Measurements from ENCODE around the gene BPNT1.

The BPNT1 gene

GRCh38 chr1:220045356-220046051, 44.1 kb downstream of the BPNT1 start:
- peak overlapping the region; percentile 76 for H3K4me2 ChIP-seq
- peaks cover 31% of the 10 kb centered on the region for H3K4me1 ChIP-seq (ENCODE audit: low read depth, poor library complexity, severe bottlenecking)
- H4K20me1 ChIP-seq (ENCODE audit: insufficient read depth), result no peaks in the 10 kb centered on the region
- peak overlapping the region; percentile 67 for H3K27ac ChIP-seq
- no peaks in the 10 kb centered on the region for H3K27me3 ChIP-seq (ENCODE audit: insufficient read depth, low read depth)
- no peak for TF ChIP-seq CTCF (conservative IDR thresholded peaks at IDR 0.05; ENCODE audit: low read depth, low read length)
- peak overlapping the region; percentile 64 for H3K9ac ChIP-seq
- peak overlapping the region; percentile 70 for H2AFZ ChIP-seq (ENCODE audit: low read depth)
- H3K4me3 ChIP-seq (IDR thresholded peaks at IDR 0.05; ENCODE audit: insufficient read depth, low read depth, low read length), result no peak overlapping the region
- peaks cover 57% of the 10 kb centered on the region for H3K79me2 ChIP-seq (ENCODE audit: insufficient read depth, low read depth)
- no peaks in the 10 kb centered on the region; the same call in 1 of the 2 replicates for H3K36me3 ChIP-seq (ENCODE audit: insufficient read depth)

GRCh38 chr1:220044678-220045355, 44.8 kb downstream of the BPNT1 start:
- H3K9ac ChIP-seq, result peak overlapping the region; percentile 64; the same call in 1 of the 2 replicates
- no peaks in the 10 kb centered on the region; the same call in 1 of the 2 replicates for H3K36me3 ChIP-seq (ENCODE audit: insufficient read depth)
- no peaks in the 10 kb centered on the region for H4K20me1 ChIP-seq (ENCODE audit: insufficient read depth)
- TF ChIP-seq CTCF (conservative IDR thresholded peaks at IDR 0.05; ENCODE audit: low read depth, low read length), result no peak
- no peak overlapping the region for H2AFZ ChIP-seq (ENCODE audit: low read depth)
- no peaks in the 10 kb centered on the region for H3K27me3 ChIP-seq (ENCODE audit: insufficient read depth, low read depth)
- H3K4me3 ChIP-seq (IDR thresholded peaks at IDR 0.05; ENCODE audit: insufficient read depth, low read depth, low read length), result no peak overlapping the region
- H3K79me2 ChIP-seq (ENCODE audit: insufficient read depth, low read depth), result peaks cover 64% of the 10 kb centered on the region
- peaks cover 38% of the 10 kb centered on the region for H3K4me1 ChIP-seq (ENCODE audit: low read depth, poor library complexity, severe bottlenecking)
- H3K4me2 ChIP-seq, result peak overlapping the region; percentile 76
- H3K27ac ChIP-seq, result peak overlapping the region; percentile 67; the same call in 1 of the 2 replicates

DNA sequence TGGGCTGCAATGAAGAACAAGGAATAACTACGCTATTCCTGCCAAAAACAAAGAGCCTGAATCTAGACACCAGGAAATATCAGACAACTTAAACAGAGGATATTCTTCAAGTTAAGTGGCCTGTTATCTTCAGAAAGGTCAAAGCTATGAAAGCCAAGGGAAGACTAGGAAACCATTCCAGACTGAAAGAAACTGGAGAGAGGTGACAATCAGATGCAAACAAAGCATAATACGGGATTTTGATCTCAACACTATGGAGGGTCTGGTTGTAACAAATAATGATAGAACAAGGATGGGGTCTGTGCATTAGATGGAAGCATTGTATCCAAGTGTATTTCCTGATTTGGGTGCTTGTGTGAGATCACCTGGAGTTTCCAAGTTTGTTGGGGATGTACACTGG, 45.9 kb downstream of the BPNT1 start:
- Histone ChIP-seq H3K79me2 (ENCODE audit: insufficient read depth, low read depth) (peaks cover 72% of the 10 kb centered on the region), H3K27me3 (ENCODE audit: insufficient read depth, low read depth) (no peaks in the 10 kb centered on the region), H3K9ac (no peak overlapping the region), H2AFZ (ENCODE audit: low read depth) (no peak overlapping the region), H3K36me3 (ENCODE audit: insufficient read depth) (no peaks in the 10 kb centered on the region; the same call in 1 of the 2 replicates), H4K20me1 (ENCODE audit: insufficient read depth) (no peaks in the 10 kb centered on the region), H3K4me2 (peak overlapping the region; percentile 76; the same call in 1 of the 2 replicates), H3K4me3 (IDR thresholded peaks at IDR 0.05; ENCODE audit: insufficient read depth, low read depth, low read length) (no peak overlapping the region), H3K4me1 (ENCODE audit: low read depth, poor library complexity, severe bottlenecking) (peaks cover 44% of the 10 kb centered on the region), H3K27ac (no peak overlapping the region)
- no peak for TF ChIP-seq CTCF (conservative IDR thresholded peaks at IDR 0.05; ENCODE audit: low read depth, low read length)

GRCh38 chr1:220040028-220040596, 49.5 kb downstream of the BPNT1 start:
- no peak overlapping the region for H3K4me2 ChIP-seq
- TF ChIP-seq CTCF (conservative IDR thresholded peaks at IDR 0.05; ENCODE audit: low read depth, low read length), result no peak
- no peak overlapping the region for H2AFZ ChIP-seq (ENCODE audit: low read depth)
- no peak overlapping the region for H3K4me3 ChIP-seq (IDR thresholded peaks at IDR 0.05; ENCODE audit: insufficient read depth, low read depth, low read length)
- H3K36me3 ChIP-seq (ENCODE audit: insufficient read depth), result peaks cover 4% of the 10 kb centered on the region; the same call in 1 of the 2 replicates
- no peak overlapping the region for H3K27ac ChIP-seq
- no peak overlapping the region for H3K9ac ChIP-seq
- peaks cover 48% of the 10 kb centered on the region for H3K4me1 ChIP-seq (ENCODE audit: low read depth, poor library complexity, severe bottlenecking)
- no peaks in the 10 kb centered on the region for H4K20me1 ChIP-seq (ENCODE audit: insufficient read depth)
- no peaks in the 10 kb centered on the region for H3K27me3 ChIP-seq (ENCODE audit: insufficient read depth, low read depth)
- H3K79me2 ChIP-seq (ENCODE audit: insufficient read depth, low read depth), result peaks cover 97% of the 10 kb centered on the region

Data from KMS-11 (cell line).